HL-60 (cell line): Measurements from ENCODE around the gene IRF6.

Experiments
- GABPA ChIP-seq: IDR thresholded peaks from 2 replicates; pipeline ENCODE4 v1.6.1; 2012; ENCODE audit warnings: low read depth
- TF ChIP-seq, protein P1 (sequence below): IDR thresholded peaks from one replicate; pipeline ENCODE4 v1.5.1; 2011; ENCODE audit warnings: low read length, control low read depth, inconsistent platforms; ENCODE audit not compliant: insufficient read depth

DNA sequence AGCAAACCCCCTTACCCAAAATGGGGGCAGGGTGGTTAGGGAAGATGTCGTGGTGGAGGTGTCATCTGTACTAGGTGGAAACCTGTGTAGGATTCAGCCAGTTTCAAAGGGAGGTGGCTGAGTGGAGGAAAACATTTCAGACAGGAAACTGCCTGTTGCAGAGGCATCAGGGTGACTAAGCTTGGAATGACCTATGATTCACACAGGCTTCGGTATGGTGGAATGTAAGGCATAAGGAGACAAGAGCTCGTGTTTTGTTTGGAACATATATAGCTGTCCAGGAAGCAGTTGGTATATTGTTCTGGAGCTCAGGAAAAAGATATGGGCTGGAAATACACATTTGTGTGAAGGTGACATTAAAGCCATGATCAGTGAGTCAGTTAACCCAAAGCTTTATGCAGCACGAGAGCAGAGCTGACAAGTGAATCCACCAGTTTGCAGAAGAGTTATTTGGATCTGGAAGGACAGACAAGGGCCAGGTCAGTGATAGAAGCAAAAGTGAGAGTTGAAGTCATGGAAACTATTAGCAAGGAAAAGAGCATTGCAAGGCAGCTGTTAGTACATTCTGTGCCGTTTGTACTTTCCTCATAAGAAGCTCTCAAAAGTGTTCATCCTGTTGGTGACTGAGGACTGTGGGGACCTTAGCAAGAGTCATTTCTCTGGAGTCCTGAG is 34.1 kb upstream of the IRF6 start:
- TF ChIP-seq, protein P1, sequence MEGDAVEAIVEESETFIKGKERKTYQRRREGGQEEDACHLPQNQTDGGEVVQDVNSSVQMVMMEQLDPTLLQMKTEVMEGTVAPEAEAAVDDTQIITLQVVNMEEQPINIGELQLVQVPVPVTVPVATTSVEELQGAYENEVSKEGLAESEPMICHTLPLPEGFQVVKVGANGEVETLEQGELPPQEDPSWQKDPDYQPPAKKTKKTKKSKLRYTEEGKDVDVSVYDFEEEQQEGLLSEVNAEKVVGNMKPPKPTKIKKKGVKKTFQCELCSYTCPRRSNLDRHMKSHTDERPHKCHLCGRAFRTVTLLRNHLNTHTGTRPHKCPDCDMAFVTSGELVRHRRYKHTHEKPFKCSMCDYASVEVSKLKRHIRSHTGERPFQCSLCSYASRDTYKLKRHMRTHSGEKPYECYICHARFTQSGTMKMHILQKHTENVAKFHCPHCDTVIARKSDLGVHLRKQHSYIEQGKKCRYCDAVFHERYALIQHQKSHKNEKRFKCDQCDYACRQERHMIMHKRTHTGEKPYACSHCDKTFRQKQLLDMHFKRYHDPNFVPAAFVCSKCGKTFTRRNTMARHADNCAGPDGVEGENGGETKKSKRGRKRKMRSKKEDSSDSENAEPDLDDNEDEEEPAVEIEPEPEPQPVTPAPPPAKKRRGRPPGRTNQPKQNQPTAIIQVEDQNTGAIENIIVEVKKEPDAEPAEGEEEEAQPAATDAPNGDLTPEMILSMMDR = no peak
- no peak for TF ChIP-seq GABPA
